CD14-positive monocyte (primary cell): ENCODE results near the gene CTNNA3. TPM values are rescaled to one million over a fixed set of nuclear protein-coding genes. Genes with fewer than 3 reads are reported as not detected.

Experiments
- DNase-seq, 3 donors: peaks; one replicate each; pipeline ENCODE4 v3.0.0-alpha.2; 2011 to 2022
- H2AFZ ChIP-seq: 2 replicates; pipeline ENCODE4 v1.6.0; 2012; ENCODE audit warnings: mild to moderate bottlenecking, low read depth, low read length, inconsistent platforms; ENCODE audit not compliant: insufficient read depth, poor library complexity, severe bottlenecking
- H3K27ac ChIP-seq, 2 donors: 1 replicate in 1 of 2; 2 replicates in 1 of 2; pipeline ENCODE4 v1.5.1; 2012 to 2013; ENCODE audit warnings: low read length in 2 of 2, control low read depth in 1 of 2, inconsistent platforms in 1 of 2, low read depth in 1 of 2, mild to moderate bottlenecking in 1 of 2
- H3K27me3 ChIP-seq, 2 donors: one replicate each; pipeline versions ENCODE4 v1.6.0 to v1.6.1; 2011 to 2013; ENCODE audit warnings: low read length in 2 of 2; ENCODE audit not compliant: control insufficient read depth in 2 of 2, insufficient read depth in 2 of 2
- H3K36me3 ChIP-seq, 2 donors: replicated peaks in 1 of 2; 1 replicate in 1 of 2; 2 replicates in 1 of 2; pipeline versions ENCODE4 v1.5.1 to v1.6.1; 2012 to 2013; ENCODE audit warnings: low read length in 2 of 2, control low read depth in 1 of 2, inconsistent platforms in 1 of 2, mild to moderate bottlenecking in 1 of 2; ENCODE audit not compliant: insufficient read depth in 2 of 2, control insufficient read depth in 1 of 2
- H3K4me1 ChIP-seq, 2 donors: 1 replicate in 1 of 2; 2 replicates in 1 of 2; pipeline versions ENCODE4 v1.5.1 to v1.6.1; 2012 to 2013; ENCODE audit warnings: low read length in 2 of 2, control low read depth in 1 of 2, inconsistent platforms in 1 of 2, mild to moderate bottlenecking in 1 of 2, moderate library complexity in 1 of 2; ENCODE audit not compliant: insufficient read depth in 2 of 2, control insufficient read depth in 1 of 2
- H3K4me2 ChIP-seq: replicated peaks from 2 replicates; pipeline ENCODE3; 2012; ENCODE audit warnings: low read length, moderate library complexity, mild to moderate bottlenecking; ENCODE audit not compliant: poor library complexity, severe bottlenecking; ENCODE audit errors: extremely low read depth
- H3K4me3 ChIP-seq, 3 experiments: fragments of 200-600 bp in 1 of 3; sonication (generic) in 1 of 3; replicated peaks in 1 of 3; 1 replicate in 2 of 3; 2 replicates in 1 of 3; pipeline ENCODE4 v1.5.1; 2011 to 2013; ENCODE audit warnings: low read length in 3 of 3, mild to moderate bottlenecking in 3 of 3, control low read depth in 2 of 3, low read depth in 2 of 3, inconsistent platforms in 1 of 3, moderate library complexity in 1 of 3
- H3K79me2 ChIP-seq: 2 replicates; pipeline ENCODE4 v1.6.0; 2012; ENCODE audit warnings: mild to moderate bottlenecking, control low read depth, inconsistent platforms, low read length, moderate library complexity; ENCODE audit not compliant: insufficient read depth
- H3K9ac ChIP-seq: 2 replicates; pipeline ENCODE4 v1.6.0; 2017; ENCODE audit warnings: low read length, mild to moderate bottlenecking; ENCODE audit not compliant: insufficient read depth, poor library complexity, severe bottlenecking
- H3K9me3 ChIP-seq, 2 donors: replicated peaks in 1 of 2; 1 replicate in 1 of 2; 2 replicates in 1 of 2; pipeline versions ENCODE4 v1.5.1 to v1.6.1; 2012 to 2013; ENCODE audit warnings: low read length in 2 of 2, control low read depth in 1 of 2; ENCODE audit not compliant: control insufficient read depth in 1 of 2, insufficient read depth in 1 of 2
- H4K20me1 ChIP-seq: 2 replicates; pipeline ENCODE4 v1.6.0; 2012; ENCODE audit warnings: mild to moderate bottlenecking, low read length, control low read depth, moderate library complexity; ENCODE audit not compliant: insufficient read depth
- H3K27ac Mint-ChIP-seq, 7 donors: one replicate each; pipeline ENCODE4 v1.8.0; 2020; ENCODE audit warnings: mild to moderate bottlenecking in 7 of 7, mixed read lengths in 7 of 7, moderate library complexity in 6 of 7, inconsistent platforms in 2 of 7
- H3K27me3 Mint-ChIP-seq, 3 donors: one replicate each; pipeline ENCODE4 v1.8.0; 2021 to 2022; ENCODE audit warnings: low read depth in 3 of 3, mild to moderate bottlenecking in 3 of 3, mixed read lengths in 3 of 3, moderate library complexity in 3 of 3, inconsistent platforms in 1 of 3
- H3K36me3 Mint-ChIP-seq, 2 donors: one replicate each; pipeline ENCODE4 v1.8.0; 2020; ENCODE audit warnings: mixed read lengths in 2 of 2, inconsistent platforms in 1 of 2, mild to moderate bottlenecking in 1 of 2
- H3K4me1 Mint-ChIP-seq: one replicate; pipeline ENCODE4 v1.8.0; 2020; ENCODE audit warnings: mild to moderate bottlenecking, mixed read lengths
- H3K4me3 Mint-ChIP-seq, 2 donors: one replicate each; pipeline ENCODE4 v1.8.0; 2020; ENCODE audit warnings: mild to moderate bottlenecking in 2 of 2, mixed read lengths in 2 of 2, moderate library complexity in 1 of 2
- H3K9me3 Mint-ChIP-seq, 7 donors: one replicate each; pipeline ENCODE4 v1.8.0; 2020 to 2022; ENCODE audit warnings: mixed read lengths in 7 of 7, mild to moderate bottlenecking in 6 of 7, moderate library complexity in 6 of 7, inconsistent platforms in 2 of 7
- WGBS: methylation state at CpG from one replicate; pipeline ENCODE4 v1.1.5; 2013; ENCODE audit warnings: missing lambda C conversion rate; ENCODE audit not compliant: insufficient coverage; 5-methylcytosine and 5-hydroxymethylcytosine counted together
- intact Hi-C, 2 donors: fragments of 100-400 bp; cut with micrococcal nuclease; formaldehyde crosslinking; loops; one replicate each; pipeline versions ENCODE4 v1.15.0 to v1.15.1; 2023
- polyA plus RNA-seq, 3 donors: library from polyadenylated mRNA; depleted of rRNA in 1 of 3; unstranded in 2 of 3; stranded (reverse) in 1 of 3; fragments of 300-500 nt in 2 of 3; fragments of >200 nt in 1 of 3; fragmentation: Illumina TruSeq in 2 of 3; gene quantifications; 1 replicate in 2 of 3; 2 replicates in 1 of 3; pipeline ENCODE4 v1.2.3, GENCODE V29; 2012 to 2021
- TF ChIP-seq, protein P1 (sequence below): fragments of 200-600 bp; IDR thresholded peaks from one replicate; pipeline ENCODE4 v1.8.0; 2022; ENCODE audit warnings: antibody characterized with exemption, mild to moderate bottlenecking

CTNNA3 gene
- polyA plus RNA-seq, 3 donors, result not detected

- H3K27ac Mint-ChIP-seq, result no peak overlapping the region
- H3K27me3 ChIP-seq, result no peaks in the 10 kb centered on the region
- no peak for DNase-seq
- TF ChIP-seq, protein P1, sequence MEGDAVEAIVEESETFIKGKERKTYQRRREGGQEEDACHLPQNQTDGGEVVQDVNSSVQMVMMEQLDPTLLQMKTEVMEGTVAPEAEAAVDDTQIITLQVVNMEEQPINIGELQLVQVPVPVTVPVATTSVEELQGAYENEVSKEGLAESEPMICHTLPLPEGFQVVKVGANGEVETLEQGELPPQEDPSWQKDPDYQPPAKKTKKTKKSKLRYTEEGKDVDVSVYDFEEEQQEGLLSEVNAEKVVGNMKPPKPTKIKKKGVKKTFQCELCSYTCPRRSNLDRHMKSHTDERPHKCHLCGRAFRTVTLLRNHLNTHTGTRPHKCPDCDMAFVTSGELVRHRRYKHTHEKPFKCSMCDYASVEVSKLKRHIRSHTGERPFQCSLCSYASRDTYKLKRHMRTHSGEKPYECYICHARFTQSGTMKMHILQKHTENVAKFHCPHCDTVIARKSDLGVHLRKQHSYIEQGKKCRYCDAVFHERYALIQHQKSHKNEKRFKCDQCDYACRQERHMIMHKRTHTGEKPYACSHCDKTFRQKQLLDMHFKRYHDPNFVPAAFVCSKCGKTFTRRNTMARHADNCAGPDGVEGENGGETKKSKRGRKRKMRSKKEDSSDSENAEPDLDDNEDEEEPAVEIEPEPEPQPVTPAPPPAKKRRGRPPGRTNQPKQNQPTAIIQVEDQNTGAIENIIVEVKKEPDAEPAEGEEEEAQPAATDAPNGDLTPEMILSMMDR, result no peak
- no peak overlapping the region for H3K4me2 ChIP-seq
- H3K79me2 ChIP-seq, result no peaks in the 10 kb centered on the region
- H3K4me1 ChIP-seq, result no peaks in the 10 kb centered on the region
- no peak overlapping the region for H3K4me3 ChIP-seq
- no peaks in the 10 kb centered on the region for H3K36me3 Mint-ChIP-seq
- no peaks in the 10 kb centered on the region for H4K20me1 ChIP-seq
- H3K4me1 Mint-ChIP-seq, result no peaks in the 10 kb centered on the region
- H3K9me3 Mint-ChIP-seq, result peaks cover 0 to 5% (median 1%) of the 10 kb centered on the region in 7 donors
- no peak overlapping the region for H2AFZ ChIP-seq
- no peak overlapping the region for H3K4me3 Mint-ChIP-seq
- H3K27me3 Mint-ChIP-seq, result peaks cover 0 to 2% (median 0%) of the 10 kb centered on the region in 3 donors
- no peak overlapping the region for H3K27ac ChIP-seq
- no peaks in the 10 kb centered on the region for H3K9me3 ChIP-seq
- WGBS, result no CpG with 5 or more reads among the region's 1 CpG
- H3K36me3 ChIP-seq, result no peaks in the 10 kb centered on the region
- no peak overlapping the region for H3K9ac ChIP-seq
- intact Hi-C loops, result no loop called here
Measured at GRCh38 chr10:66852811-66853210, 843.2 kb downstream of the CTNNA3 start.

DNA sequence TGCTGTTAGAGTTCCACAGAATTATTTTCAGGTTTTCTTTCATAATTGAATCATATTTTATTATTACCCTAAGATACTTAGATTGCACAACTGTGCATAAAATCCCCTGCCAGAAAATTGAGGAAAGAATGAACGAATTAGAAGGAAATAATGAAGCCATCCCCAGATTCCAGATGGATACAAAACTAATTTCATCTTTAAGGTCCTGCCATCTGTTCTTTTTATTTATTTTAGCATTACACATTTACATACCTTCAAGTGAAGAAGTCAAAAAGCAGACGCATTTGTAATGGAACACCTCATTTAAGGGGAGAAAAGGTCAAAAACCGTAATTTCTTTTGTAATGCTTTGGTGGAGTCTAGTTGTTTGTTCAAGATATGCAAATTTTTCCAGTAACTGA lies 847.1 kb downstream of the CTNNA3 start:
- Mint-ChIP-seq H3K9me3 (peaks cover 0 to 7% (median 0%) of the 10 kb centered on the region in 7 donors), H3K4me1 (no peaks in the 10 kb centered on the region), H3K27ac (no peak overlapping the region), H3K27me3 (peaks cover 0 to 2% (median 0%) of the 10 kb centered on the region in 3 donors), H3K36me3 (no peaks in the 10 kb centered on the region), H3K4me3 (no peak overlapping the region)
- Histone ChIP-seq H3K36me3 (no peaks in the 10 kb centered on the region), H2AFZ (no peak overlapping the region), H3K79me2 (no peaks in the 10 kb centered on the region), H3K4me3 (no peak overlapping the region), H3K4me2 (no peak overlapping the region), H4K20me1 (no peaks in the 10 kb centered on the region), H3K4me1 (no peaks in the 10 kb centered on the region), H3K27me3 (no peaks in the 10 kb centered on the region), H3K27ac (no peak overlapping the region), H3K9ac (no peak overlapping the region), H3K9me3 (no peaks in the 10 kb centered on the region)
- DNase-seq, result no peak
- no CpG with 5 or more reads among the region's 3 CpGs for WGBS
- TF ChIP-seq, protein P1, result no peak
- intact Hi-C loops, result no loop called here
